Effector memory CD8-positive, alpha-beta T cell (primary cell): ENCODE data around the gene FAM227B.
"Not testable (repeated sequence)": the region's sequence is repeated elsewhere in the genome, so short reads cannot be mapped to it uniquely, and the experiment has no call there.

Experiments used
- ATAC-seq: fragments of 150-1000 bp; cut with Tn5 transposase; replicated peaks from 2 replicates; pipeline ENCODE4 v1.10.0; 2021; ENCODE audit warnings: mild to moderate bottlenecking, moderate library complexity
- DNase-seq, 3 experiments: peaks; one replicate each; pipeline ENCODE4 v3.0.0; 2021
- H3K27ac Mint-ChIP-seq, 2 donors: one replicate each; pipeline ENCODE4 v1.8.0; 2022; ENCODE audit warnings: mild to moderate bottlenecking in 2 of 2, mixed read lengths in 2 of 2, moderate library complexity in 2 of 2
- H3K27me3 Mint-ChIP-seq, 2 donors: one replicate each; pipeline ENCODE4 v1.8.0; 2022; ENCODE audit warnings: mixed read lengths in 2 of 2
- H3K36me3 Mint-ChIP-seq: one replicate; pipeline ENCODE4 v1.8.0; 2022; ENCODE audit warnings: mild to moderate bottlenecking, moderate library complexity, mixed read lengths; ENCODE audit not compliant: insufficient read depth
- H3K4me1 Mint-ChIP-seq, 2 donors: one replicate each; pipeline ENCODE4 v1.8.0; 2022; ENCODE audit warnings: low read depth in 2 of 2, mixed read lengths in 2 of 2
- H3K4me3 Mint-ChIP-seq, 2 donors: one replicate each; pipeline ENCODE4 v1.8.0; 2022; ENCODE audit warnings: mild to moderate bottlenecking in 2 of 2, mixed read lengths in 2 of 2, moderate library complexity in 2 of 2
- H3K9me3 Mint-ChIP-seq, 2 donors: one replicate each; pipeline ENCODE4 v1.8.0; 2022; ENCODE audit warnings: mixed read lengths in 2 of 2

Gene FAM227B

DNA sequence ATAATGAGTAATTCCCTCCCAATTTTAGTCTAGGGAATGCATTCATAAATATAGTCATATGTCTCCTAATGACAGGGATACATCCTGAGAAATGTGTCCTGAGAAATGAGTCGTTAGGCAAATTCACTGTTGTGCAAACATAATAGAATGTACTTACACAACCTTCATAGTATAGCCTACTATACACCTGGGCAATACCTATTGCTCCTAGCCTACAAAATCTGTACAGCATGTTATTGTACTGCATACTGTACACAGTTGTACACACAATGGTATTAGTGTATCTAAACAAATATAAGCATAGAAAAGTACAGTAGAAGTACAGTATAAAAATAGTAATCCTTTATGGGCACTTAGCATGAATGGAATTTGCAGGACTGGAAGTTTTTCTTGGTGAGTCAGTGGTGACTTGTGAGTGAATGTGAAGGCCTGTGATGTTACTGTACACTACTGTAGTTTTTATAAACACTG is 6.8 kb upstream of the FAM227B start:
- peaks cover 4 to 16% of the 10 kb centered on the region in 2 donors for H3K4me1 Mint-ChIP-seq
- peaks cover 0 to 2% of the 10 kb centered on the region in 2 donors for H3K9me3 Mint-ChIP-seq
- H3K27me3 Mint-ChIP-seq = no peaks in the 10 kb centered on the region
- DNase-seq = no peak
- no peak overlapping the region for H3K27ac Mint-ChIP-seq
- H3K36me3 Mint-ChIP-seq = no peaks in the 10 kb centered on the region
- no peak overlapping the region for H3K4me3 Mint-ChIP-seq
- ATAC-seq = no peak

GRCh38 chr15:49625460-49626036 is 4.9 kb upstream of the FAM227B start:
- Mint-ChIP-seq H3K27me3 (no peaks in the 10 kb centered on the region), H3K36me3 (peaks cover 10% of the 10 kb centered on the region), H3K4me3 (no peak overlapping the region), H3K4me1 (peaks cover 16 to 27% of the 10 kb centered on the region in 2 donors), H3K27ac (no peak overlapping the region), H3K9me3 (peaks cover 0 to 2% of the 10 kb centered on the region in 2 donors)
- ATAC-seq = no peak
- no peak for DNase-seq

GRCh38 chr15:49624056-49624455 is 3.4 kb upstream of the FAM227B start:
- no peak for ATAC-seq
- H3K36me3 Mint-ChIP-seq = peaks cover 15% of the 10 kb centered on the region
- peaks cover 16 to 30% of the 10 kb centered on the region in 2 donors for H3K4me1 Mint-ChIP-seq
- H3K9me3 Mint-ChIP-seq = peaks cover 0 to 2% of the 10 kb centered on the region in 2 donors
- H3K27ac Mint-ChIP-seq = no peak overlapping the region
- H3K4me3 Mint-ChIP-seq = no peak overlapping the region
- no peak for DNase-seq
- H3K27me3 Mint-ChIP-seq = no peaks in the 10 kb centered on the region

DNA sequence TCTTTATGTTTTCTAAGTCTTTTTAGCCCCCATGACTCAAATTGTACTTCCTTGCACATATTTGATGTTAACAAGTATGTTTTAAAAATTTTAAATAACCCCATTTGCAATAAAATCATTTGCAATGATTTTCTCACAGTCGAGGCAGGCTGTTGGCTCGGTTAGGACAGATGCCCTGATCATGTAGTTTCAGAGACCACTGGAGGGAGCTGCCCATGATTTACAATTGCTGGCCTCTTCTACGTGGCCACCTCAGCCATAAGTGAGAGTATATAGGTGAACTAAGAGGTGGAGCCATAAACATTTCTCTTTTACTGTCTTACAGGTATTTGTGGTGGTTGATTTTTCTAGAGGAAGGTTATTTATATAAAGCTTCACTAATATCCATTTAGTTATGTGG is 1.9 kb upstream of the FAM227B start:
- Mint-ChIP-seq H3K27me3 (no peaks in the 10 kb centered on the region), H3K9me3 (peaks cover 0 to 2% of the 10 kb centered on the region in 2 donors), H3K4me3 (no peak overlapping the region), H3K4me1 (peaks cover 16 to 30% of the 10 kb centered on the region in 2 donors), H3K27ac (no peak overlapping the region), H3K36me3 (peaks cover 15% of the 10 kb centered on the region)
- ATAC-seq (no peak), DNase-seq (no peak)

DNA sequence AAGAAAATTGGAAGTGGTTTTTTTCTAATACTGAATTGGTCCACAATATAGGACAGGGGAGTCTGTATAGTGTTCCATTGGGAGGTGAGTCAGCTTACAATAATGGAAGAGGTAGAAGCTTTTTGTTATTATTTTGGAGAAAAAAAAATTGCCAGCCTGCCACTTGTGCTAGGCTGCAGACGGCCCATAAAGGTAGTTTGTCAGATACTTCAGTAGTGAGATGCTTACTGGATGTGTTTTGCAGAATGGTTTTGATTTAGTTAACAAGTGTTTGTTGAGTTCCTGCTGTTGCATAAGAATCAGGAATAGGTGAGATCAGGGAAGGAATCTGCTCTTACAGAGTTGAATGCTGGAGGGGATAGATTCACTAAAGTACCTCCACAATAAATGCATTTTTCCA is 1.3 kb upstream of the FAM227B start:
- Mint-ChIP-seq H3K4me3 (peak overlapping the region; percentile 84 to 87), H3K36me3 (peaks cover 15% of the 10 kb centered on the region), H3K4me1 (peaks cover 16 to 30% of the 10 kb centered on the region in 2 donors), H3K27me3 (no peaks in the 10 kb centered on the region), H3K9me3 (peaks cover 0 to 2% of the 10 kb centered on the region in 2 donors), H3K27ac (no peak overlapping the region)
- ATAC-seq (no peak), DNase-seq (no peak)

DNA sequence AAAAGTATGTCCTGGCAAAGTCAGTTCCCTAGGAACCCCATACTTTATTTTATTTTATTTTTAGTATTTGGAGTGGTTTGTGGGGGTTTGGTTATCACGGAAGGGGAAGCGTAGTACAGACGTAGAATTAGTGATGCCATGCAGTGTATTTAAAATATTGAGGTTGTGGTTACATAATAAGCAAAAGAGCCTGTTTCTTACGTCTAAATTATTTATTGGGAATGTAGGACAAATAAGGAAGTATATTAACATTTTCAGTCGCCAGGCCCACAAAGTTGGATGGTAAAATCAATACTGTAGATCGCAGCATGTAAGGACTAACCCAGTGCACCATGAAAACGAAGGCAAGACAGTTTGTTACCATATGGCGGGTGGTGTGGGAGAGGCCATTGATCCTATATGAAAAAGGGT is 788 bp upstream of the FAM227B start:
- peak overlapping the region; percentile 84 to 87 for H3K4me3 Mint-ChIP-seq
- H3K9me3 Mint-ChIP-seq = peaks cover 0 to 2% of the 10 kb centered on the region in 2 donors
- ATAC-seq (no peak), DNase-seq (no peak)
- H3K27ac Mint-ChIP-seq = peak overlapping the region; percentile 95 to 97
- H3K27me3 Mint-ChIP-seq = no peaks in the 10 kb centered on the region
- peaks cover 16 to 30% of the 10 kb centered on the region in 2 donors for H3K4me1 Mint-ChIP-seq
- H3K36me3 Mint-ChIP-seq = peaks cover 15% of the 10 kb centered on the region

GRCh38 chr15:49620199-49620598 is 419 bp downstream of the FAM227B start:
- Mint-ChIP-seq H3K27ac (peak overlapping the region; percentile 95 to 97), H3K4me1 (peaks cover 16 to 26% of the 10 kb centered on the region in 2 donors), H3K27me3 (no peaks in the 10 kb centered on the region), H3K36me3 (peaks cover 15% of the 10 kb centered on the region), H3K4me3 (peak overlapping the region; percentile 84 to 87), H3K9me3 (peaks cover 0 to 4% of the 10 kb centered on the region in 2 donors)
- no peak for DNase-seq
- ATAC-seq = peak; percentile 6

DNA sequence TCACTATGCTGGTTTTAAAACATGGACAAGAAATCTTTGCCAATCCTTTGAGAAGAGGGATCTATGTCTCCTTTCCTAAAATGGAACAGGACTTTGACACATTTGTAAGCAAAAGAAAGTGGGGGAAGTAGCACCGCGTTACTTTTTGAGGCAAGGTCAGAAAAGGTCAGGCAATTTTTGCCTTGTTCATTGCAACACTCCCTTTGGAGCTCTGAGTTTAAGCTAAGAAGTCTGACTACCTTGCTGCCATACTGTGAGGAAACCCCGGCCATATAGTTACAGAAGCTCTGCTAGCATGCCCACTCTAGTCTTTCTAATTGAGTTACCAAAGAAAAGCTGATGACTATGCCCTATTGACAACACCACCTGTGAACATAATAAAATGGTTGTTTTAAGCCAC is 1.4 kb downstream of the FAM227B start:
- no peak overlapping the region for H3K4me3 Mint-ChIP-seq
- ATAC-seq (no peak), DNase-seq (no peak)
- peaks cover 16 to 26% of the 10 kb centered on the region in 2 donors for H3K4me1 Mint-ChIP-seq
- peaks cover 0 to 4% of the 10 kb centered on the region in 2 donors for H3K9me3 Mint-ChIP-seq
- H3K27me3 Mint-ChIP-seq = no peaks in the 10 kb centered on the region
- peaks cover 15% of the 10 kb centered on the region for H3K36me3 Mint-ChIP-seq
- no peak overlapping the region for H3K27ac Mint-ChIP-seq

DNA sequence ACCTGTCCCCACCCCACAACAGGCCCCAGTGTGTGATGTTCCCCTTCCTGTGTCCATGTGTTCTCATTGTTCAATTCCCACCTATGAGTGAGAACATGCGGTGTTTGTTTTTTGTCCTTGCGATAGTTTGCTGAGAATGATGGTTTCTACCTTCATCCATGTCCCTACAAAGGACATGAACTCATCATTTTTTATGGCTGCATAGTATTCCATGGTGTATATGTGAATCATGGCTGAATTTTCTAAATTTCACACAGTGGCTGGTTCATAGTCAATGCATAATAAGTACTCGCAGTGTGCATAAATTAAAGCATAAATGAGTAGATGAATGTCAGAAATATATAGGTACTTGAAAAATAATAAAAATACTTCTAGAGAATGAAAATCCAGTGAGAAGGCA is 8.4 kb downstream of the FAM227B start:
- not testable (repeated sequence) for ATAC-seq, H3K27ac Mint-ChIP-seq, DNase-seq, H3K27me3 Mint-ChIP-seq, H3K9me3 Mint-ChIP-seq, H3K36me3 Mint-ChIP-seq, H3K4me1 Mint-ChIP-seq, H3K4me3 Mint-ChIP-seq

DNA sequence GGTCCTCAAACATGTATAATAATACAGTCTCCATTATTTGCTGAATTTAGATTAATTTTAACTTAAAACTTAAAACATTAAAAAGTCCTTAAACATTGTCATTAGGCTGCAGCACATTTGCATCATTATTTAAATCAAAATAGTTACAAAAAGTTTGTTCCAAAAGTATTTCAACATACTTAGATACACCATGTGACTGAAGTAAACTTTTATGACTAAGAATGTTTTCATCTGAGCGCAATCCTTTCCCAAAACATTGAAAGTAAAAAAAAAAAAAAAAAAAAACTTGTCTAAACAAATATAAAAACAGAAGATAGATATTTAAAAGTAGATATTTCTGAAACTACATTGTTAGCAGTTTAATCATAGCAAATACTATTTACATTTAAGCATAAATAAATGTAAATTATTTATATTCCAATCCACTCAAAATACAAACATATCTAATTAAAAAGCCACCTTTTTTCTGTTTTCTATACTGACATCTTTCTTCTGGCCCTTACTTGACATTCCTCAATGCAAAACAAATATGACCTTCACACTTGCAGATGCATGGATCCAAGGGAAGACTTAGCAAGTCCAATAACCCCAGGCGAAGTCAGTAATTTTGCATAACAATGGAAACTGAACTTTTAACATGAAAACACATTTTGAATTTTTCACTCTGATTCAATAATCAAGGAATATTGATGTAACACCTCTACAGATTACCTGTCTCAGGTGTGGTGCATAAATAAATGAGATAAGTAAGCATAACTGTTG is 10.3 kb downstream of the FAM227B start:
- ATAC-seq = no peak
- H3K4me3 Mint-ChIP-seq = no peak overlapping the region
- H3K4me1 Mint-ChIP-seq = no peaks in the 10 kb centered on the region
- no peak overlapping the region for H3K27ac Mint-ChIP-seq
- H3K27me3 Mint-ChIP-seq = no peaks in the 10 kb centered on the region
- peaks cover 0 to 2% of the 10 kb centered on the region in 2 donors for H3K9me3 Mint-ChIP-seq
- no peak for DNase-seq
- H3K36me3 Mint-ChIP-seq = no peaks in the 10 kb centered on the region

DNA sequence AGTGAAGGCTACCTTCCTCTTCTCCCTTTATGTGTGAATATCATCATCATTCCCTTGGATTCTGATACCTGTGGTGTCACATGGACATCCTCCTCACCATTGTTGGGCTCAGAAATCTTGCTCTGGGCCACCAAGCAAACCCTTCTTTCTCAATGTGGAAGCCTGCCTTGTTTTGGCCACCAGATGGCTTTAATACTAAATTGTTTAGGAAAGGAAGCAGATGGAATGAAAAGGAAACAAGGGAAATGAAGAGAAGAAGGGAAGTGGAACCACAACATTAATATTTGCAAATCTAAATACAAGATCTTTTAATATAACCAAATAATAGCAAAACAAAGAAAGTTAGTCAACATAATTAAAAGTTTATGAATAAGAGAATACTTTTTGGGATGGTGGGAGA is 14.0 kb downstream of the FAM227B start:
- Mint-ChIP-seq H3K4me3 (no peak overlapping the region), H3K27ac (no peak overlapping the region), H3K27me3 (no peaks in the 10 kb centered on the region), H3K36me3 (no peaks in the 10 kb centered on the region), H3K9me3 (peaks cover 11 to 20% of the 10 kb centered on the region in 2 donors), H3K4me1 (no peaks in the 10 kb centered on the region)
- no peak for ATAC-seq
- DNase-seq = no peak

DNA sequence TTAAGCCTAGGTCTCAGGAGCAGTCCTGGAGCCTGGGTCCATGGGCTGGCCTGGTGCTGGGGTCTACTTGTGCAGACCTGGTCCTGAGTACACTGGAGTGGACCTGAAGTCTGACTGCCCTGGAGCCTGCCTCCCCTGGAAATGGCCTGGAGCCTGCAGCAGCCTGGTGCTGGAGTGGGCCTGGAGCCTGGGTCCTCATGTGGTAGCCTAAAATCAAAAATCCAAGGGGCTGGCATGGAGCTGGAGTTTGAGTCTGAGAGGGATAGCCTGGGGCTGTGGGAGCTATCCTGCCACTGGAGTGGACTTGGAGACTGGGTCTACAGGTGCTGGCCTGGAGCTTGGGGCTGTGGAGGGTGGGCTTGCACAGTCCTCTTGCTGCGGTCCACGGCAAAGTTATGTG is 15.0 kb downstream of the FAM227B start:
- Mint-ChIP-seq H3K4me1 (no peaks in the 10 kb centered on the region), H3K27me3 (no peaks in the 10 kb centered on the region), H3K9me3 (peaks cover 11 to 28% of the 10 kb centered on the region in 2 donors), H3K4me3 (no peak overlapping the region), H3K36me3 (no peaks in the 10 kb centered on the region), H3K27ac (no peak overlapping the region)
- DNase-seq (no peak), ATAC-seq (no peak)

DNA sequence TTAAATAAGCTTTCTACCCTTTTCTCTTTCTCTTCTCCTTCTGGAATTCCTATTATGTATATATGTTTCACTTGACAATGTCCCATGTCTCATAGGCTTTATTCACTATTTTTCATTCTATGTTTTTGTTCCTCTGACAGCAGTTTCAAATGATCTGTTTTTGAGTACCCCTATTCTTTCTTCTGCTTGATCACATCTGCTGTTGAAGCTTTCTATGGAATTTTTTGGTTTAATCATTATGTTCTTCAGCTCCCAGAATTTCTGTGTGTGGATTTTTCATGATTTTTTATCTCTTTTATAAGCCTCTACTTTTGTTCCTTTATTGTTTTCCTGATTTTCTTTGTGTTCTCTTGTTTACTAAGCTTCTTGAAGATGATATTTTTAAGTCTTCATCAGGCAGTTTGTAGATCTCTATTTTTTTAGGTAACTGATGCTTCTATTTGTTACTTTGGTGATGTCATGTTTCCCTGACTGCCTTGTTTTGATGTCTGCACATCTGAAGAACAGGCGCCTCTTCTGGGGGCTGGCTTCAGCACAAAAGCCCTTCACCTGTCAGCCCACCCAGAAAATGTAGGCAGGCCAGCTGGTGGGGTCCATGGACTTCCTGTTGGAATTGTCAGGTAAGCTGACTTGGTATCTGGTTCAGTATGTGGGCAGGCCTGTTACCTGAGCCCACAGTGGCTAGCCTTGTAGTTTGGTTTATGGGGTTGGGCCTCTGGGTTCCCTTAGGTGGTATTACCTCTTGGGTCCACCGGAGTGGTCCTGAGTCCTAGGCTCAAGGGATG is 15.8 kb downstream of the FAM227B start:
- H3K36me3 Mint-ChIP-seq = no peaks in the 10 kb centered on the region
- DNase-seq (no peak), ATAC-seq (no peak)
- peaks cover 13 to 28% of the 10 kb centered on the region in 2 donors for H3K9me3 Mint-ChIP-seq
- no peaks in the 10 kb centered on the region for H3K4me1 Mint-ChIP-seq
- H3K27me3 Mint-ChIP-seq = no peaks in the 10 kb centered on the region
- H3K4me3 Mint-ChIP-seq = no peak overlapping the region
- H3K27ac Mint-ChIP-seq = no peak overlapping the region
